Subcutaneous preadipocyte (primary cell): ENCODE results near the gene TUBB6. TPM values are rescaled to one million over a fixed set of nuclear protein-coding genes. Genes with fewer than 3 reads are reported as not detected.

Experiments used
- small RNA-seq: library from RNA; depleted of rRNA; stranded (forward); fragments of <200 nt; gene quantifications from one replicate; pipeline ENCODE3, GENCODE V24; 2012
- total RNA-seq: library from RNA; depleted of rRNA; stranded (reverse); fragments of >200 nt; gene quantifications from 2 replicates; pipeline ENCODE4 v1.2.3, GENCODE V29; 2012

The TUBB6 gene
- total RNA-seq, result 622 and 869 TPM in 2 replicates

DNA sequence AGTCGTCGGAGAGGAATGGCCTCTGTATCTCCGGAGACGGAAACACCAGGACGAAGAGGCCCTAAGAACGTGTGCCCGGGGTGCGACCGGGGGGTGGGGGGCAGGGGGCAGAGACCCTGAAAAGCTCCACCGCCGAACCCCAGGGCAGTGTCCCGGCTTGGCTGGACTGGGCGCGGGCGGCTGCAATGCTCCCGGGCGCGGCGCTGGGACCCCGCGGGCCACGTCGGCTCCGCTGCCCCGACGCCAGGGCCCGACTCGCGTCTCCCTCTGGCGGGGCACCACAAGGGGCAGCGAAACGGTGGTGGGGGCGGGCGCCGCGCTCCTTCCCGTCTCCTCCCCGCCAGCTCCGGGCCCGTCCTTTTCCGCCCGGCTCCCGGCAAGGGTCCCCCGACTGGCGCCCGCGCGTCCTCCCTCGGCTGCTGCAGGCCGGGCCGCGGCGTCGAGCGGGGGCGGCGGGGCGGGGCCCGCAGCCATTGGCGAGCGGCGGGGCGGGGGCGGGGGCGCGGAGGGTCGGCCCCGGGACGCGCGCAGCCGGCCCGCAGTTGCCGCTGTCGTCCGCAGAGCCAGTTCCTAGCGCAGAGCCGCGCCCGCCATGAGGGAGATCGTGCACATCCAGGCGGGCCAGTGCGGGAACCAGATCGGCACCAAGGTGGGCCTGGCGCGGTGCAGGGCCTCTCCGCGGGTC is at the start of gene TUBB6:
TSS of gene TUBB6 (plus strand) at position 541 of the 685 bp plus-strand sequence. CDS start at position 593, 52 bp downstream.

Small RNA genes lying within 50 kb of the gene (small RNA-seq; reads per million reads assigned to genes)
- gene RNU6-170P, result not detected

Other genes starting within 250 kb of the TUBB6 start
- not detected in 2 replicates for gene ANKRD62, start 214.4 kb upstream of the TUBB6 start, total RNA-seq
- 0.20 and 0.37 TPM in 2 replicates for gene CIDEA, start 53.9 kb upstream of the TUBB6 start, total RNA-seq
- gene AFG3L2, start 69.0 kb downstream of the TUBB6 start, total RNA-seq, result 44.1 and 63.7 TPM in 2 replicates
- gene PRELID3A, start 99.7 kb downstream of the TUBB6 start, total RNA-seq, result 3.5 and 4.0 TPM in 2 replicates